Endothelial cell of umbilical vein (primary cell): Measurements from ENCODE around the gene PLXNC1.

Source experiments
- EZH2 ChIP-seq: IDR thresholded peaks from 2 replicates; pipeline ENCODE4 v1.6.1; 2012; ENCODE audit warnings: borderline replicate concordance, low read depth, mild to moderate bottlenecking, moderate library complexity, low read length, inconsistent platforms; ENCODE audit not compliant: severe bottlenecking
- TF ChIP-seq, protein P1 (sequence below): IDR thresholded peaks from 2 replicates; pipeline ENCODE4 v1.6.1; 2011; ENCODE audit not compliant: insufficient read depth, insufficient read length
- TF ChIP-seq, protein P2 (sequence below), 2 donors: IDR thresholded peaks; 1 replicate in 1 of 2; 2 replicates in 1 of 2; pipeline ENCODE4 v1.5.1; 2011; ENCODE audit warnings: low read length in 2 of 2, mild to moderate bottlenecking in 2 of 2, moderate library complexity in 2 of 2, control low read depth in 1 of 2, inconsistent platforms in 1 of 2, low read depth in 1 of 2; ENCODE audit not compliant: insufficient read depth in 1 of 2; ENCODE audit errors: extremely low read depth in 1 of 2

DNA sequence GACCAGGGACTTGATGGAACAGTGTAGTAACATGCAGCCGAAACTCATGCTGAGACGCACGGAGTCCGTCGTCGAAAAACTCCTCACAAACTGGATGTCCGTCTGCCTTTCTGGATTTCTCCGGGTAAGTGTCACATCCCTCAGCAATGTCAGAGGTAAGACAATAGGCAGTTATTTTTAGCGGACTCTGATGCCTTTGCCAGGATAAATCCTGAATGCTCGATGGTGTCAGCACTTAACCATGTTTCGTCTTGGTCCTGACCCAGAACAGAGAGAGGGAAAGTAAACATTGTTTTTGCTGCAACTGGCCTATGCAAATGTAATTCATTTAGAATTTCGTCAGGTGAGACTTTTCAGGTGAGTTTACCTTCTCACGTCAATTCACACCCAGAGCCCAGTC, 112.3 kb downstream of the PLXNC1 start:
- TF ChIP-seq EZH2: no peak
- TF ChIP-seq, protein P1, sequence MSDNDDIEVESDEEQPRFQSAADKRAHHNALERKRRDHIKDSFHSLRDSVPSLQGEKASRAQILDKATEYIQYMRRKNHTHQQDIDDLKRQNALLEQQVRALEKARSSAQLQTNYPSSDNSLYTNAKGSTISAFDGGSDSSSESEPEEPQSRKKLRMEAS: no peak
- TF ChIP-seq, protein P2, sequence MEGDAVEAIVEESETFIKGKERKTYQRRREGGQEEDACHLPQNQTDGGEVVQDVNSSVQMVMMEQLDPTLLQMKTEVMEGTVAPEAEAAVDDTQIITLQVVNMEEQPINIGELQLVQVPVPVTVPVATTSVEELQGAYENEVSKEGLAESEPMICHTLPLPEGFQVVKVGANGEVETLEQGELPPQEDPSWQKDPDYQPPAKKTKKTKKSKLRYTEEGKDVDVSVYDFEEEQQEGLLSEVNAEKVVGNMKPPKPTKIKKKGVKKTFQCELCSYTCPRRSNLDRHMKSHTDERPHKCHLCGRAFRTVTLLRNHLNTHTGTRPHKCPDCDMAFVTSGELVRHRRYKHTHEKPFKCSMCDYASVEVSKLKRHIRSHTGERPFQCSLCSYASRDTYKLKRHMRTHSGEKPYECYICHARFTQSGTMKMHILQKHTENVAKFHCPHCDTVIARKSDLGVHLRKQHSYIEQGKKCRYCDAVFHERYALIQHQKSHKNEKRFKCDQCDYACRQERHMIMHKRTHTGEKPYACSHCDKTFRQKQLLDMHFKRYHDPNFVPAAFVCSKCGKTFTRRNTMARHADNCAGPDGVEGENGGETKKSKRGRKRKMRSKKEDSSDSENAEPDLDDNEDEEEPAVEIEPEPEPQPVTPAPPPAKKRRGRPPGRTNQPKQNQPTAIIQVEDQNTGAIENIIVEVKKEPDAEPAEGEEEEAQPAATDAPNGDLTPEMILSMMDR (IDR thresholded peaks at IDR 0.05; ENCODE audit: extremely low read depth in 1 of 2, insufficient read depth in 1 of 2, low read depth in 1 of 2, low read length in 2 of 2): no peak
